PC-9 (cell line): ENCODE data around the gene ZNF12. TPM values are rescaled to one million over a fixed set of nuclear protein-coding genes. Genes with fewer than 3 reads are reported as not detected.
"Not testable (repeated sequence)": the region's sequence is repeated elsewhere in the genome, so short reads cannot be mapped to it uniquely, and the experiment has no call there.

Experiments used
- BruUV-seq: library from RNA; stranded (reverse); fragments of 400-500 nt; replicated peaks from 2 replicates; lab custom pipeline; 2021; lab: Mats Ljungman, UMichigan
- CTCF ChIA-PET: fragments of 300-600 bp; sonication (Branson Sonifier 250); formaldehyde crosslinking; loops from one replicate; lab custom pipeline; 2022; ENCODE audit warnings: antibody characterized with exemption; lab: Charles Lee
- POLR2A ChIA-PET: fragments of 300-600 bp; sonication (Branson Sonifier 250); formaldehyde crosslinking; loops from one replicate; lab custom pipeline; 2022; ENCODE audit warnings: antibody characterized with exemption; ENCODE audit not compliant: unreplicated experiment; lab: Charles Lee
- DNase-seq, 2 experiments: peaks; one replicate each; pipeline versions ENCODE4 v3.0.0 to v3.0.0-alpha.2; 2015 to 2022; ENCODE audit warnings: mixed read lengths in 1 of 2
- H2AFZ ChIP-seq: fragments of 200-600 bp; sonication (generic); 2 replicates; pipeline ENCODE4 v1.8.1; 2017; ENCODE audit warnings: antibody characterized with exemption
- H3F3A ChIP-seq: fragments of 200-600 bp; sonication (generic); 2 replicates; pipeline ENCODE4 v1.8.1; 2017; ENCODE audit warnings: antibody characterized with exemption, mild to moderate bottlenecking, low read depth; ENCODE audit not compliant: insufficient read depth
- H3K27ac ChIP-seq: fragments of 200-600 bp; sonication (generic); 2 replicates; pipeline ENCODE4 v1.6.1; 2016; ENCODE audit warnings: mixed run types
- H3K27me3 ChIP-seq: fragments of 200-600 bp; sonication (generic); 2 replicates; pipeline ENCODE4 v1.6.1; 2016; ENCODE audit warnings: low read depth, mixed run types; ENCODE audit not compliant: insufficient read depth
- H3K36me3 ChIP-seq: fragments of 200-600 bp; sonication (generic); 2 replicates; pipeline ENCODE4 v1.6.1; 2016; ENCODE audit warnings: low read depth, mixed run types
- H3K4me1 ChIP-seq: fragments of 200-600 bp; sonication (generic); replicated peaks from 2 replicates; pipeline ENCODE4 v1.6.1; 2016; ENCODE audit warnings: mixed run types; ENCODE audit not compliant: insufficient read depth
- H3K4me2 ChIP-seq: fragments of 200-600 bp; sonication (generic); 2 replicates; pipeline ENCODE4 v1.6.1; 2017; ENCODE audit warnings: mixed run types
- H3K4me3 ChIP-seq: fragments of 200-600 bp; sonication (generic); 2 replicates; pipeline ENCODE4 v1.6.1; 2016; ENCODE audit warnings: mixed run types
- H3K79me2 ChIP-seq: fragments of 200-600 bp; sonication (generic); 2 replicates; pipeline ENCODE4 v1.6.1; 2017; ENCODE audit warnings: low read depth, mixed run types
- H3K9me2 ChIP-seq: fragments of 200-600 bp; sonication (generic); 2 replicates; pipeline ENCODE4 v1.8.1; 2017; ENCODE audit warnings: mild to moderate bottlenecking; ENCODE audit not compliant: insufficient read depth
- H3K9me3 ChIP-seq: fragments of 200-600 bp; sonication (generic); 2 replicates; pipeline ENCODE4 v1.8.1; 2016; ENCODE audit warnings: low read depth; ENCODE audit not compliant: insufficient read depth
- H4K20me1 ChIP-seq: fragments of 200-600 bp; sonication (generic); 2 replicates; pipeline ENCODE4 v1.8.1; 2017; ENCODE audit not compliant: insufficient read depth
- CTCF ChIP-seq: fragments of 200-600 bp; sonication (generic); conservative IDR thresholded peaks from 2 replicates; pipeline ENCODE4 v1.6.1; 2017; ENCODE audit warnings: mixed run types, antibody characterized with exemption, mild to moderate bottlenecking, moderate library complexity
- EZH2 ChIP-seq: fragments of 200-600 bp; sonication (generic); IDR thresholded peaks from 2 replicates; pipeline ENCODE4 v1.8.0; 2017; ENCODE audit warnings: antibody characterized with exemption, low read depth
- intact Hi-C: fragments of 100-400 bp; cut with micrococcal nuclease; formaldehyde crosslinking; loops from one replicate; pipeline ENCODE4 v1.10.0; 2022; ENCODE audit not compliant: unreplicated experiment
- total RNA-seq: library from RNA; stranded (reverse); gene quantifications from 2 replicates; pipeline ENCODE4 v1.2.3, GENCODE V29; 2021

Gene ZNF12
- total RNA-seq, 1 experiment from 2014 or later = 25.2 TPM

DNA sequence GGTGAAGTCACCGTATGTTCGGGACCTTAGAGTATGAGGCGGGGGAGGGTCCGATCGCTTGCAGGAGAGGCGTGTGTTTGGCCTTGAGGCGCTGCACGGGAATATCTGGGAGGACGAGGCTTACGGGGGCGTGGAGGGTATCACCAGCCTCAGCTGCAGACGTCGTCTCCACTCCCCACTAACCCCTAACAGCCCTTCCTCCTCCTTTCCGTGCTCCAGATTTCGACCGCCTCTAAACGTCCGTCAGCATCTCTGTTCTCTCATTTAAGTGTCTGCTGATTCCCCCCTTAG is 23.5 kb upstream of the ZNF12 start:
- Histone ChIP-seq H3K36me3 (peaks cover 24% of the 10 kb centered on the region), H3K4me1 (peaks cover 5% of the 10 kb centered on the region), H3K9me3 (no peaks in the 10 kb centered on the region; the same call in 1 of the 2 replicates), H3K4me3 (peak overlapping the region; percentile 88), H2AFZ (peak overlapping the region; percentile 88), H3K27ac (peak overlapping the region; percentile 61), H3K4me2 (peak overlapping the region; percentile 80), H4K20me1 (0 out of 2 replicates have a peak, but pooled peaks cover 6% of the 10 kb centered on the region), H3K27me3 (no peaks in the 10 kb centered on the region), H3K79me2 (peaks cover 23% of the 10 kb centered on the region), H3K9me2 (no peaks in the 10 kb centered on the region), H3F3A (no peaks in the 10 kb centered on the region)
- BruUV-seq = no TSS peak
- intact Hi-C loops = loop anchor here (10.0 kb wide), 1 partner anchor 215 kb away; no protein-coding TSS in a partner anchor
- DNase-seq = no peak
- TF ChIP-seq CTCF (no peak), EZH2 (no peak)
- POLR2A ChIA-PET = no interaction called here
- CTCF ChIA-PET = no interaction called here

GRCh38 chr7:6729492-6730342 is 23.0 kb upstream of the ZNF12 start:
- Histone ChIP-seq H4K20me1 (0 out of 2 replicates have a peak, but pooled peaks cover 6% of the 10 kb centered on the region), H3F3A (no peaks in the 10 kb centered on the region), H3K79me2 (peaks cover 23% of the 10 kb centered on the region), H3K36me3 (peaks cover 20% of the 10 kb centered on the region), H3K4me1 (peaks cover 5% of the 10 kb centered on the region), H3K27ac (peak overlapping the region; percentile 61), H3K4me2 (peak overlapping the region; percentile 80), H3K9me2 (no peaks in the 10 kb centered on the region), H3K27me3 (no peaks in the 10 kb centered on the region), H3K4me3 (peak overlapping the region; percentile 88), H3K9me3 (no peaks in the 10 kb centered on the region; the same call in 1 of the 2 replicates), H2AFZ (peak overlapping the region; percentile 88)
- CTCF ChIA-PET = no interaction called here
- TF ChIP-seq CTCF (peak; percentile 17; the same call in 1 of the 2 replicates), EZH2 (no peak)
- intact Hi-C loops = loop anchor here (10.0 kb wide), 1 partner anchor 215 kb away; no protein-coding TSS in a partner anchor
- POLR2A ChIA-PET = no interaction called here
- no TSS peak for BruUV-seq
- peak; percentile 83 to 90 for DNase-seq

- H3F3A ChIP-seq, H3K4me1 ChIP-seq, H3K9me3 ChIP-seq, CTCF ChIA-PET, H3K9me2 ChIP-seq, DNase-seq, H3K27me3 ChIP-seq, POLR2A ChIA-PET, intact Hi-C loops, H4K20me1 ChIP-seq: not testable (repeated sequence)
- peak overlapping the region; percentile 88 for H3K4me3 ChIP-seq
- peak overlapping the region; percentile 88 for H2AFZ ChIP-seq
- peak overlapping the region; percentile 61; the same call in 1 of the 2 replicates for H3K27ac ChIP-seq
- peaks cover 23% of the 10 kb centered on the region for H3K79me2 ChIP-seq
- H3K4me2 ChIP-seq = peak overlapping the region; percentile 80
- H3K36me3 ChIP-seq = peaks cover 20% of the 10 kb centered on the region
- BruUV-seq = TSS peak; percentile 97
Observed at GRCh38 chr7:6728893-6729491, 22.2 kb upstream of the ZNF12 start.
